Activated B cell treated with CpG ODN at 0.5 μM for 24 hours (primary cell): Measurements from ENCODE around the gene TEX14. TPM values are rescaled to one million over a fixed set of nuclear protein-coding genes. Genes with fewer than 3 reads are reported as not detected.

Experiments
- ATAC-seq: fragments of 200-7000 bp; cut with Tn5 transposase; one replicate; pipeline ENCODE4 v1.10.0; 2021; ENCODE audit warnings: low read depth, mild to moderate bottlenecking, moderate library complexity
- CTCF ChIA-PET: fragments of 350-600 bp; sonication (Branson Sonifier 250); formaldehyde crosslinking; loops from one replicate; lab custom pipeline; 2021; ENCODE audit warnings: antibody characterized with exemption; lab: Charles Lee
- POLR2A ChIA-PET: fragments of 350-600 bp; sonication (Branson Sonifier 250); formaldehyde crosslinking; loops from one replicate; lab custom pipeline; 2021; ENCODE audit warnings: antibody characterized with exemption; lab: Charles Lee
- DNase-seq: peaks from one replicate; pipeline ENCODE4 v3.0.0; 2022
- H3K27ac Mint-ChIP-seq: one replicate; pipeline ENCODE4 v1.8.0; 2020; ENCODE audit warnings: mixed read lengths
- H3K27me3 Mint-ChIP-seq: one replicate; pipeline ENCODE4 v1.8.0; 2021; ENCODE audit warnings: mixed read lengths
- H3K36me3 Mint-ChIP-seq: one replicate; pipeline ENCODE4 v1.8.0; 2021; ENCODE audit warnings: low read depth, mixed read lengths
- H3K4me1 Mint-ChIP-seq: one replicate; pipeline ENCODE4 v1.8.0; 2021; ENCODE audit warnings: mixed read lengths
- H3K4me3 Mint-ChIP-seq: one replicate; pipeline ENCODE4 v1.8.0; 2020; ENCODE audit warnings: mild to moderate bottlenecking, mixed read lengths
- H3K9me3 Mint-ChIP-seq: one replicate; pipeline ENCODE4 v1.8.0; 2020; ENCODE audit warnings: mixed read lengths
- CTCF ChIP-seq: fragments of 200-600 bp; IDR thresholded peaks from one replicate; pipeline ENCODE4 v1.8.0; 2022; ENCODE audit warnings: antibody characterized with exemption, mild to moderate bottlenecking
- intact Hi-C: fragments of 100-400 bp; cut with micrococcal nuclease; formaldehyde crosslinking; loops from one replicate; pipeline ENCODE4 v1.15.1; 2024
- total RNA-seq: library from RNA; stranded (reverse); gene quantifications from 2 replicates; pipeline ENCODE4 v1.2.3, GENCODE V29; 2022

TEX14 gene
- total RNA-seq, 1 donor from 2014 or later = 0.16 TPM

GRCh38 chr17:58520843-58521430 is 170.9 kb downstream of the TEX14 start:
- Mint-ChIP-seq H3K36me3 (peaks cover 5% of the 10 kb centered on the region), H3K27ac (peak overlapping the region; percentile 53), H3K4me1 (peaks cover 28% of the 10 kb centered on the region), H3K27me3 (no peaks in the 10 kb centered on the region), H3K9me3 (no peaks in the 10 kb centered on the region), H3K4me3 (peak overlapping the region; percentile 19)
- ATAC-seq = no peak
- CTCF ChIA-PET = interaction anchor here (1.5 kb wide), 1 partner anchor 484 kb away, joined by 3 read pairs; no protein-coding TSS in a partner anchor
- no peak for TF ChIP-seq CTCF
- POLR2A ChIA-PET = interaction anchor here (9.0 kb wide), 1 partner anchor 111 kb away, joined by 214 read pairs; no protein-coding TSS in a partner anchor
- DNase-seq = no peak
- intact Hi-C loops = no loop called here

GRCh38 chr17:58517928-58518609 is 173.8 kb downstream of the TEX14 start:
- ATAC-seq (peak; percentile 79), DNase-seq (peak; percentile 95)
- Mint-ChIP-seq H3K27ac (peak overlapping the region; percentile 97), H3K36me3 (peaks cover 13% of the 10 kb centered on the region), H3K27me3 (no peaks in the 10 kb centered on the region), H3K9me3 (no peaks in the 10 kb centered on the region), H3K4me1 (peaks cover 45% of the 10 kb centered on the region), H3K4me3 (peak overlapping the region; percentile 96)
- intact Hi-C loops = loop anchor here (1.0 to 10.0 kb wide), 19 partner anchors 30 to 1874 kb away; partner anchors contain the start of genes AKAP1, CLTC, HSF5 and MSI2
- CTCF ChIA-PET = interaction anchor here (0.8 to 2.5 kb wide), 12 partner anchors 11 to 486 kb away, joined by 3 to 35 read pairs (median 7); partner anchors contain the start of genes RAD51C and TEX14
- POLR2A ChIA-PET = interaction anchor here (0.9 to 9.0 kb wide), 25 partner anchors 10 to 668 kb away, joined by 3 to 214 read pairs (median 6); partner anchors contain the start of genes HSF5, MRPS23, RAD51C and RNF43
- no peak for TF ChIP-seq CTCF

- intact Hi-C loops = loop anchor here (5.0 to 10.0 kb wide), 5 partner anchors 695 to 1875 kb away; partner anchors contain the start of genes AKAP1, CLTC, MSI2 and SMG8
- CTCF ChIA-PET = interaction anchor here (1.0 to 2.2 kb wide), 4 partner anchors 12 to 175 kb away, joined by 3 to 12 read pairs (median 8); partner anchors contain the start of genes RAD51C and TEX14
- peaks cover 51% of the 10 kb centered on the region for H3K4me1 Mint-ChIP-seq
Observed at GRCh38 chr17:58517378-58517927, 174.4 kb downstream of the TEX14 start.

GRCh38 chr17:58516644-58517377 is 175.0 kb downstream of the TEX14 start:
- TF ChIP-seq CTCF = no peak
- intact Hi-C loops = loop anchor here (5.0 to 10.0 kb wide), 5 partner anchors 695 to 1875 kb away; partner anchors contain the start of genes AKAP1, CLTC, MSI2 and SMG8
- H3K27me3 Mint-ChIP-seq = no peaks in the 10 kb centered on the region
- no peaks in the 10 kb centered on the region for H3K9me3 Mint-ChIP-seq
- CTCF ChIA-PET = interaction anchor here (2.2 kb wide), 1 partner anchor 176 kb away, joined by 9 read pairs; the partner anchor contains the start of genes RAD51C and TEX14
- peaks cover 23% of the 10 kb centered on the region for H3K36me3 Mint-ChIP-seq
- POLR2A ChIA-PET = interaction anchor here (1.0 to 9.0 kb wide), 12 partner anchors 12 to 486 kb away, joined by 3 to 214 read pairs (median 16); partner anchors contain the start of genes HSF5 and TSPOAP1
- DNase-seq (no peak), ATAC-seq (no peak)
- H3K4me3 Mint-ChIP-seq = peak overlapping the region; percentile 96
- peak overlapping the region; percentile 97 for H3K27ac Mint-ChIP-seq
- H3K4me1 Mint-ChIP-seq = peaks cover 57% of the 10 kb centered on the region

More at GRCh38 chr17:58517378-58517927, 174.4 kb downstream of the TEX14 start:
- peak overlapping the region; percentile 96 for H3K4me3 Mint-ChIP-seq
- H3K9me3 Mint-ChIP-seq = no peaks in the 10 kb centered on the region
- peak overlapping the region; percentile 97 for H3K27ac Mint-ChIP-seq
- DNase-seq (no peak), ATAC-seq (no peak)
- TF ChIP-seq CTCF = no peak
- POLR2A ChIA-PET = interaction anchor here (1.0 to 9.0 kb wide), 18 partner anchors 10 to 510 kb away, joined by 3 to 214 read pairs (median 12); partner anchors contain the start of genes HSF5, RAD51C, SRSF1 and TEX14
- H3K36me3 Mint-ChIP-seq = peaks cover 17% of the 10 kb centered on the region
- no peaks in the 10 kb centered on the region for H3K27me3 Mint-ChIP-seq
